Activated naive CD8-positive, alpha-beta T cell (primary cell): ENCODE measurements around the gene ICAM1.

ENCODE experiments used
- H3K27ac Mint-ChIP-seq: one replicate; pipeline ENCODE4 v1.8.0; 2021; ENCODE audit warnings: mixed read lengths
- H3K27me3 Mint-ChIP-seq: one replicate; pipeline ENCODE4 v1.8.0; 2021; ENCODE audit warnings: mixed read lengths
- H3K36me3 Mint-ChIP-seq: one replicate; pipeline ENCODE4 v1.8.0; 2021; ENCODE audit warnings: mixed read lengths
- H3K4me1 Mint-ChIP-seq: one replicate; pipeline ENCODE4 v1.8.0; 2021; ENCODE audit warnings: low read depth, mixed read lengths
- H3K4me3 Mint-ChIP-seq: one replicate; pipeline ENCODE4 v1.8.0; 2021; ENCODE audit warnings: mild to moderate bottlenecking, mixed read lengths
- H3K9me3 Mint-ChIP-seq: one replicate; pipeline ENCODE4 v1.8.0; 2021; ENCODE audit warnings: low read depth, mixed read lengths

ICAM1 gene

GRCh38 chr19:10291554-10292205 is 20.8 kb downstream of the ICAM1 start:
- Mint-ChIP-seq H3K4me3 (peak overlapping the region; percentile 77), H3K4me1 (peaks cover 50% of the 10 kb centered on the region), H3K27ac (no peak overlapping the region), H3K27me3 (peaks cover 12% of the 10 kb centered on the region), H3K9me3 (no peaks in the 10 kb centered on the region), H3K36me3 (no peaks in the 10 kb centered on the region)

- Mint-ChIP-seq H3K9me3 (no peaks in the 10 kb centered on the region), H3K4me3 (peak overlapping the region; percentile 77), H3K27me3 (peaks cover 13% of the 10 kb centered on the region), H3K36me3 (no peaks in the 10 kb centered on the region), H3K4me1 (peaks cover 51% of the 10 kb centered on the region), H3K27ac (no peak overlapping the region)
Observed at GRCh38 chr19:10292206-10292788, 21.4 kb downstream of the ICAM1 start.

DNA sequence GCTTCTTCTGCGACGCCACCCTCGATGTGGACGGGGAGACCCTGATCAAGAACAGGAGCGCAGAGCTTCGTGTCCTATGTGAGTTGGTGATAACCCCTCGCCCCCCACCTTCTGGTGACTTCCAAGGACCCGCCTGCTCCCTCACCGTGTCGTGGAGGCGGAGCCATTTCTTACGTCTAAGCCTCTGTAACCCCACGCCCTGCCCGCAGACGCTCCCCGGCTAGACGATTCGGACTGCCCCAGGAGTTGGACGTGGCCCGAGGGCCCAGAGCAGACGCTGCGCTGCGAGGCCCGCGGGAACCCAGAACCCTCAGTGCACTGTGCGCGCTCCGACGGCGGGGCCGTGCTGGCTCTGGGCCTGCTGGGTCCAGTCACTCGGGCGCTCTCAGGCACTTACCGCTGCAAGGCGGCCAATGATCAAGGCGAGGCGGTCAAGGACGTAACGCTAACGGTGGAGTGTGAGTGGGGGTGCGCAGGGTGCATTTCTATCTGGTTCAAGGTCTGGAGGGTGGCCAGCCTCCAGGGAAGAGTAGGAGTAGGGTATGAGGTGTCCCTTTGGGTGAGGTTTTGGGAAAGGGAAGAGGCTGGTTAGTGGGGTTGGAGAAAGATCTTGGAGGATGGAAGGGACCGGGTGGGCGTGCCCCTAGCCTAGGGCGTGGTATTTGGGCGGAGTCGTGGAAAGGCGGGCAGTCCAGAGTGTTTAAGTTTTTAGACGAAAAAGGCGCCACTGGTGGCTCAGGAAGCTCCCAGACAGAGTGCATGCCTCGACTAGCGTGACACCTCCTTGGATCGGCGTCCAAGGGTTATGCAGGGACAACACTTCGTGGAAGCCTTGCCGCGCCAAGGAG is 22.1 kb downstream of the ICAM1 start:
- H3K9me3 Mint-ChIP-seq, result no peaks in the 10 kb centered on the region
- H3K27me3 Mint-ChIP-seq, result peaks cover 11% of the 10 kb centered on the region
- H3K27ac Mint-ChIP-seq, result no peak overlapping the region
- H3K4me3 Mint-ChIP-seq, result peak overlapping the region; percentile 77
- peaks cover 48% of the 10 kb centered on the region for H3K4me1 Mint-ChIP-seq
- H3K36me3 Mint-ChIP-seq, result no peaks in the 10 kb centered on the region

GRCh38 chr19:10293637-10294367 is 22.9 kb downstream of the ICAM1 start:
- Mint-ChIP-seq H3K9me3 (no peaks in the 10 kb centered on the region), H3K27ac (no peak overlapping the region), H3K36me3 (no peaks in the 10 kb centered on the region), H3K4me3 (no peak overlapping the region), H3K27me3 (peaks cover 11% of the 10 kb centered on the region), H3K4me1 (peaks cover 44% of the 10 kb centered on the region)

- Mint-ChIP-seq H3K27ac (no peak overlapping the region), H3K4me3 (no peak overlapping the region), H3K36me3 (no peaks in the 10 kb centered on the region), H3K4me1 (peaks cover 39% of the 10 kb centered on the region), H3K27me3 (peaks cover 11% of the 10 kb centered on the region), H3K9me3 (no peaks in the 10 kb centered on the region)
Observed at GRCh38 chr19:10294368-10294697, 23.4 kb downstream of the ICAM1 start.

GRCh38 chr19:10295305-10295846 is 24.5 kb downstream of the ICAM1 start:
- Mint-ChIP-seq H3K4me3 (peak overlapping the region; percentile 81), H3K27ac (no peak overlapping the region), H3K4me1 (peaks cover 34% of the 10 kb centered on the region)

DNA sequence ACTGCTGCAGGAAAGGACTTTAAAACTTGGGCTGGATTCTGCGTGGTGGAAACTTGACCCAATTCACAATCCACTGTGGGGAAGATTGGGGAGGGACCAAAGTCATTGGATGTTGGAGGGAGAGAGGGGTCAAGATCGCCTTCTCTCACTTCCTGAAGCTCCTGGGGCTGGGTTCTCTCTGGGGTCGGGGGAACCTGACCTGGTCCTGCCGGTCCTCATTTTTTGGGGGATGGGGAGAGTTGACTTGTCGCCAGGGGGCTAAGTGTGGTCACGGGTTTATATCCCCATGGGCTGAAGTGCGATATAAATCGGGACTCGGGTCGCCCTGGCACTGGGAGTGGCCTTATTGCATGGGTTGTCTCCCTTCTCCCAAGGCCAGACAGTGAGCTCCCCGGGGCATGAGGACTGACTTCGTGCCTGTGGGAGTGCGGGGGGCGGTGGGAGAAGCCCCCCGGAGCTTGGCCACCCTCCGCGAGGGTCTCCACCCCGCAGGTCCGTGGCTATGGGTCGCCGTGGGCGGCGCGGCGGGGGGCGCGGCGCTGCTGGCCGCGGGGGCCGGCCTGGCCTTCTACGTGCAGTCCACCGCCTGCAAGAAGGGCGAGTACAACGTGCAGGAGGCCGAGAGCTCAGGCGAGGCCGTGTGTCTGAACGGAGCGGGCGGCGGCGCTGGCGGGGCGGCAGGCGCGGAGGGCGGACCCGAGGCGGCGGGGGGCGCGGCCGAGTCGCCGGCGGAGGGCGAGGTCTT is 25.1 kb downstream of the ICAM1 start:
- H3K36me3 Mint-ChIP-seq, result no peaks in the 10 kb centered on the region
- H3K27me3 Mint-ChIP-seq, result peaks cover 10% of the 10 kb centered on the region
- no peaks in the 10 kb centered on the region for H3K9me3 Mint-ChIP-seq
- H3K27ac Mint-ChIP-seq, result no peak overlapping the region
- peaks cover 30% of the 10 kb centered on the region for H3K4me1 Mint-ChIP-seq
- peak overlapping the region; percentile 81 for H3K4me3 Mint-ChIP-seq

More at GRCh38 chr19:10295305-10295846, 24.5 kb downstream of the ICAM1 start:
- Mint-ChIP-seq H3K36me3 (no peaks in the 10 kb centered on the region), H3K27me3 (peaks cover 11% of the 10 kb centered on the region), H3K9me3 (no peaks in the 10 kb centered on the region)

DNA sequence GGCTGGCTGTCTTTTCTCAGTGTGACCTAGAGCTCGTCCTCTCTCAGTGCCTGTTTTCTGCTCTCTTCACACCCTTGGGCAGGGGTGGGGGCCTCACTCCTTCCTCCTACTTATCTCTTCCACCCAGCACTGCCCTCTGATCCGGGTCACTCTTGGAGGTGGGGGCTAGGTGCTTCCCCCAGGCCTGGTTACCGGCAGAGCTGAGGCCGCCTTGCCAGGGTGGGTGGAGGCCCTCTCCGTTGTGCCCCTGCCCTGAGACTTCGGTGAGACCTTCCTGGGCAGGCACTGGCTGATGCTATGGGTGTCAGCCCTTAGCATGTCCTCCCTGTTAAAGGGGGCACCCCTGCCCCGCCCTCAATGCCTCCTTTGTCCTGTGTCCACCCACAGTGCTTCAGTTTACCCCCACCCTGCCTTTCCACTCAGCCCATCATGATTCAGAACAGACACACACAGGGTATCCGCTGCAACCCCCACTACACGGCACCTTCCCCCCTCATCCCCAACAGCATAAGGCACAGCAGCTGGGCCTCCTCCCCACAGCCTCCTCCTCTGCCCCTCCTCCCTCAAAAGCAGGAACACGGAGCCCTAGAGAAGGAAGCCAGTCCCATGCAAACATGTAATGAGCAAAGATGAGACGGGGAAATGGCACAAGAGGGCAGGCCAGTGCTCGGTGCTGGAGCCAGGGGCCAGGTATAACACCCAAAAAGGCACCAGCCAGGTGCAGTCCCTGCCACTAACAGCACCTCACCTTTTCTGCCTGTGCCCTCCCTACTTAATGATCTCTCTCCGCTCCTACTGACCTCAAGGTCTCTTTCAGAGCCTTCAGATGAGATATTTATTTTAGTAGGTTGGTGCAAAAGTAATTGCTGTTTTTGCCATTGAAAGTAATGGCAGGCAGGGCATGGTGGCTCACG is 28.9 kb downstream of the ICAM1 start:
- no peaks in the 10 kb centered on the region for H3K9me3 Mint-ChIP-seq

GRCh38 chr19:10305139-10305806 is 34.4 kb downstream of the ICAM1 start:
- Mint-ChIP-seq H3K36me3 (no peaks in the 10 kb centered on the region), H3K4me3 (no peak overlapping the region), H3K4me1 (peaks cover 4% of the 10 kb centered on the region), H3K27ac (no peak overlapping the region), H3K27me3 (no peaks in the 10 kb centered on the region), H3K9me3 (no peaks in the 10 kb centered on the region)

More for the DNA sequence above, 28.9 kb downstream of the ICAM1 start:
- no peaks in the 10 kb centered on the region for H3K36me3 Mint-ChIP-seq
- no peak overlapping the region for H3K4me3 Mint-ChIP-seq
- H3K27ac Mint-ChIP-seq, result no peak overlapping the region
- H3K4me1 Mint-ChIP-seq, result peaks cover 10% of the 10 kb centered on the region
- peaks cover 5% of the 10 kb centered on the region for H3K27me3 Mint-ChIP-seq

GRCh38 chr19:10306327-10306726 is 35.4 kb downstream of the ICAM1 start:
- H3K27me3 Mint-ChIP-seq, result no peaks in the 10 kb centered on the region
- no peaks in the 10 kb centered on the region for H3K9me3 Mint-ChIP-seq
- H3K27ac Mint-ChIP-seq, result no peak overlapping the region
- peaks cover 4% of the 10 kb centered on the region for H3K4me1 Mint-ChIP-seq
- no peaks in the 10 kb centered on the region for H3K36me3 Mint-ChIP-seq
- no peak overlapping the region for H3K4me3 Mint-ChIP-seq

DNA sequence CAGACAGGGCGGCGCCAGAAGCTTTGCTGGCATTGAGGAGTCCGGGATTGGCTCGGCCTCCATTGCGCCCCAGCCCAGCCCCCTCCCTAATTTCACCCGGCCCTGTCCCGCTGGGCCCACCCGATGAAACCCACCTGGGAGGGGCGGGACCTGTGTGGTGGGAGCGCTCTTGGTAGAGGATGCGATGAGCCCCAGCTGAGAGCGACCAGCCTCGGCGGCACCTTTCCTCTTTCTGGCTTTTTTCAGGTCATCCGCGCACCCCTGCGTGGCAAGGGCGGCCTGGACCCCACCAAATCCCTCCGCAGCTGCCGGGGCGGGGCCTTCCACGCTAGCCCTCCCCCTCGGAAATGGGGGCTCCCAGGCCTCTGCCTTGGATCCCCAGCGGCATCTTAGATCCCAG is 38.5 kb downstream of the ICAM1 start, which contains the start of gene ZGLP1:
Gene ZGLP1, minus strand, starts transcription at position 393 of the 400 bp plus-strand sequence.
- Mint-ChIP-seq H3K4me3 (no peak within 1 kb of the TSS), H3K27ac (no peak within 1 kb of the TSS), H3K9me3 (no peaks in the 10 kb centered on the region), H3K4me1 (peaks cover 3% of the 10 kb centered on the region), H3K27me3 (no peaks in the 10 kb centered on the region), H3K36me3 (no peaks in the 10 kb centered on the region)

DNA sequence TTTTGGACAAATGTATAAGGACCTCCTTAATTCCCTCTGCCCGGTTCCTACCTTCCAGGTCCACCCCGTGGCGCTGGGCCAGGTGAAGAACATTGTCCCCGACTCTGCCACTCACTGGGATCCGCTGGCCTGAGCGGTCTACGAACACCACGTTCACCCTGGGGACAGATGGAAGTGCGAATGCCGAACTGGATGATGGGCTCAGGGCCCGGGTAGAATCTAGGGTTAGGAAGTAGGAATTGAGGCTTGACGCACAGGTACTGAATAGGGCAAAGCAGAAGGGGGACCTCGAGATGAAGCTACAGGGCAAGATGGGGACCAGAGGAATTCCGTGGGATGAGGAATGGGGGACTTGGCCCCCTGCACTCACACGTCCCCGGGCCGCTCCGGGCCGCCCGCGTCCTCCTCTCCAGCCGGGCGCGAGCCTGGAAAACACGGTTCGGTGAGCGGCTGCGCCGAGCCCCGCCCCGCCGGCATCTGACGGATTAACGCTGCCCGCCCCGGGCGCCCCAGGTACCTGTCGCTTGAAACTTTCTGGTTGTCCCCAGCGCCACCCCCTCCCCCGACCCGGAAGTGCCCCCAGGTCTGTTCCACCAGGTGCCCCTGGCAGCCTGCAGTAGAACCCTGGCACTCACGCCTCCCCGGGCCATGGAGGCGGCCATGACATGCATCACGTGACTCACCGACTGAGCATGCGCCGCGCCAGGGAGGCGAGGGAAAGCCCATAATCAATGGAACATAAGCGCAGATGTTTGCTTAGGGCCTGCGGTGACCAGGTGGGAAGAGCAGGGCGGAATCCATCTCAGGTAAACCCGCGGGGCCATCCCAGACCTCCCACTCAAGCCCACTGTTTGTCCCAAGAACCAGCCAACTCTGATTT is 44.7 kb downstream of the ICAM1 start, which contains the start of gene FDX2:
Gene FDX2, minus strand, starts transcription at position 681 of the 880 bp plus-strand sequence. Its CDS starts 19 bp downstream, at position 662.
- H3K36me3 Mint-ChIP-seq, result no peaks in the 10 kb centered on the region
- H3K27ac Mint-ChIP-seq, result peak within 1 kb of the TSS; percentile 86
- no peaks in the 10 kb centered on the region for H3K27me3 Mint-ChIP-seq
- no peaks in the 10 kb centered on the region for H3K9me3 Mint-ChIP-seq
- H3K4me3 Mint-ChIP-seq, result peak within 1 kb of the TSS; percentile 97
- peaks cover 14% of the 10 kb centered on the region for H3K4me1 Mint-ChIP-seq
